ENCODE measurements around the gene AKT3.
A peak's percentile ranks its signal among the peaks of the same experiment; 100 is the strongest.

The AKT3 gene

DNA sequence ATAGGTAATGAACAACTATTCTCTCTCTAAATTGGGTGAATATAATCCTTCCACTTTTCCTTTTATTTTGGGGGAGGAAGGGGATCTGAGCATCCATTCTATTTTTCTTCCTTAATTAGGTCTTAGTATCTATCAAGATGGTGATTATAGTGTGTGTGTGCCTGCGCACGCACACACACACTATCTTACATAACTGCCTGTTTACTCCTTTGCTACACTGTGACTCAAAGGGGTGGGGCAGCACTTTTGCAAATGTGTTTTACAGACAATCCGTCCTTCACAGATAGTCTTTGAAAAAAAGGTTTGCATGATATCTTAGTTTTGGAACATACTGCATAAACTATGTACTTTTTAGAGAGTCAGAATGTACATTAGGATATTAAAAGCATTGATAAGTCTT lies 402.7 kb downstream of the AKT3 start:
- no peaks in the 10 kb centered on the region for H3K27me3 ChIP-seq (ENCODE audit: control insufficient read depth in 5 of 5, insufficient read depth in 4 of 5, low read length in 5 of 5)
- H3K4me3 ChIP-seq (ENCODE audit: low read depth in 1 of 5, low read length in 5 of 5): no peak overlapping the region
- peaks cover 0 to 9% (median 3%) of the 10 kb centered on the region in 5 donors for H3K36me3 ChIP-seq (ENCODE audit: control insufficient read depth in 5 of 5, insufficient read depth in 5 of 5, low read length in 5 of 5)
- no peak overlapping the region for H3K27ac ChIP-seq (ENCODE audit: low read depth, low read length)
- H3K9me3 ChIP-seq (ENCODE audit: control insufficient read depth in 5 of 5, low read length in 5 of 5): no peaks in the 10 kb centered on the region
- no peak overlapping the region for H3K9ac ChIP-seq (ENCODE audit: low read length in 5 of 5)
- H3K4me1 ChIP-seq (ENCODE audit: control insufficient read depth in 5 of 5, insufficient read depth in 5 of 5, low read length in 5 of 5): peaks cover 0 to 14% (median 4%) of the 10 kb centered on the region in 5 donors

DNA sequence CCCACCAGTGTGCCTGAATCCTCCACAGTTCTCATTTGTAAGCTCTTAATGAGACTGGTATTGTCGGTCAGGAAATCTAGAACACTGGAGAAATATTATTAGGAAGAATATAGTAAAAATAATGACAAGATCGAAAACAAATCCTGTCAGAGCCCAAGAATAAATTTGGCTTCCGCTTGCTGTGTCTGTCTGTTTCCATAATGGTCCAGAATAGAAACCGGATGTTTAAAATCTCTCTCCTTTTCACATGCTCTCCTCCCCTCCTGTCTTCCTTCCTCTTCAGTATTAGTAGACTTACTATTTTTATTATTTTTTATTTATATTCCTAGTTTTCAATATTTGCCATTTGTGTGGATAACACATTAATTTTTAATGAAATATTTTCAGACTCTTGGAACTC lies 406.5 kb downstream of the AKT3 start:
- H3K36me3 ChIP-seq (ENCODE audit: control insufficient read depth in 5 of 5, insufficient read depth in 5 of 5, low read length in 5 of 5): peaks cover 0 to 11% (median 3%) of the 10 kb centered on the region in 5 donors
- no peak overlapping the region for H3K27ac ChIP-seq (ENCODE audit: low read depth, low read length)
- peaks cover 0 to 14% (median 4%) of the 10 kb centered on the region in 5 donors for H3K4me1 ChIP-seq (ENCODE audit: control insufficient read depth in 5 of 5, insufficient read depth in 5 of 5, low read length in 5 of 5)
- H3K4me3 ChIP-seq (ENCODE audit: low read depth in 1 of 5, low read length in 5 of 5): peak overlapping the region in 1 of 5 donors; percentile 18
- no peaks in the 10 kb centered on the region for H3K27me3 ChIP-seq (ENCODE audit: control insufficient read depth in 5 of 5, insufficient read depth in 4 of 5, low read length in 5 of 5)
- no peaks in the 10 kb centered on the region for H3K9me3 ChIP-seq (ENCODE audit: control insufficient read depth in 5 of 5, low read length in 5 of 5)
- no peak overlapping the region for H3K9ac ChIP-seq (ENCODE audit: low read length in 5 of 5)

DNA sequence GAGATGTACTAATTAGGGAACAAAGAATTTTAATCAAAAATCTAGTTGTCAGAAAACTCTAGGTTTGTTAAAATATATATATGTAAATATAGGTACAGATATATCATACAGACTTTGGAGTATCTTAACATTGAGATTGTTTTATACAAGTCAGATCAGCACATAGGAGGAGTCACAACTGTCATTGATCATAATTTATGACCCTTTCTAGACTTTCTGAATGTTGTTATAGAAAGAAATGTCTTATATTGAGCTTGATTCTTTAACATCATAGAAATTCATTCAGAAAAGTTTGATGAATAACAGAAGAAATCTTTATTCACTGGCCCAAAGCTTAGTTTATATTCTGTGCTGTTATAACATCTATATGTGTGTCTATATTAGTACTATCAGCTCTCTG lies 408.4 kb downstream of the AKT3 start:
- Histone ChIP-seq H3K9ac (ENCODE audit: low read length in 5 of 5) (no peak overlapping the region), H3K4me1 (ENCODE audit: control insufficient read depth in 5 of 5, insufficient read depth in 5 of 5, low read length in 5 of 5) (peaks cover 0 to 7% (median 0%) of the 10 kb centered on the region in 5 donors), H3K27ac (ENCODE audit: low read depth, low read length) (no peak overlapping the region), H3K9me3 (ENCODE audit: control insufficient read depth in 5 of 5, low read length in 5 of 5) (no peaks in the 10 kb centered on the region), H3K27me3 (ENCODE audit: control insufficient read depth in 5 of 5, insufficient read depth in 4 of 5, low read length in 5 of 5) (no peaks in the 10 kb centered on the region), H3K4me3 (ENCODE audit: low read depth in 1 of 5, low read length in 5 of 5) (no peak overlapping the region), H3K36me3 (ENCODE audit: control insufficient read depth in 5 of 5, insufficient read depth in 5 of 5, low read length in 5 of 5) (peaks cover 0 to 22% (median 3%) of the 10 kb centered on the region in 5 donors)

DNA sequence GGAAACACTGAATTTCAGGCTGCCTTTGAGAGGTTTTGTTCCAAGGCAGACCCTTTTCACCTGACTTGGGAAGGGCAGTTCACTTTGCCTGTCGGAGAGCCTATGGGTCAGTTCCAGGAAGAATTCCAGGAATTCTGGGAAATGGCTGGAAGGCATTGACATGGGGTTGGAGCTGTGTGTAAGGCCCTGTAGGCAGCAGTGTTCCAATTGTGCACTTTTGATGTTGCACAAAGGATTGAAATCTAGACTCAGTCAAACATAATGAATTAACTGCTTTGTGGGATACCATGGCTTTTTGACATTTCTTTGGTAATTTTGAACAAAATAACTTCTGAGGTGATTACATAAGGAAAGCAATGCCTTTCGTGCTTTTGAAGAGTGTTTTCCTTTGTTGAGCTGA lies 409.6 kb downstream of the AKT3 start:
- Histone ChIP-seq H3K9ac (ENCODE audit: low read length in 5 of 5) (no peak overlapping the region), H3K4me1 (ENCODE audit: control insufficient read depth in 5 of 5, insufficient read depth in 5 of 5, low read length in 5 of 5) (peaks cover 0 to 7% (median 0%) of the 10 kb centered on the region in 5 donors), H3K36me3 (ENCODE audit: control insufficient read depth in 5 of 5, insufficient read depth in 5 of 5, low read length in 5 of 5) (peaks cover 0 to 13% (median 3%) of the 10 kb centered on the region in 5 donors), H3K27me3 (ENCODE audit: control insufficient read depth in 5 of 5, insufficient read depth in 4 of 5, low read length in 5 of 5) (no peaks in the 10 kb centered on the region), H3K27ac (ENCODE audit: low read depth, low read length) (no peak overlapping the region), H3K4me3 (ENCODE audit: low read depth in 1 of 5, low read length in 5 of 5) (no peak overlapping the region), H3K9me3 (ENCODE audit: control insufficient read depth in 5 of 5, low read length in 5 of 5) (no peaks in the 10 kb centered on the region)

DNA sequence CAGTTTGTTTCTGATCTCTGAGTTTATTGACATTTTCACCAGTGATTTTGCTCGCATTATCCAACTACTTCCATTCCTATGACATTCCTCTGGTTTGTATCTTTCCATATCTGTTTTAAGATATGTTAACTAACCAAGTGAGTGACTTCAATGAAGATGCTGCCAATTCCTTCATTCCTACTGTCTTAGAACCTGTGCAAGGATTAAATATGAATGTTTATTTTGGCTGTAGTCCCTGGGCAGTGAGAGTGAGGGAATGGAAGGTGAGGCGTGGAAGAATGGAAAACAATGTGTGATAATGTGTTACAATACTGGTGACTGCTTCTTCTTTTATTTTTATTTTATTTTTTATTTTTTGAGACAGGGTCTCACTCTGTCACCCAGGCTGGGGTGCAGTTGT lies 411.2 kb downstream of the AKT3 start:
- no peak overlapping the region for H3K9ac ChIP-seq (ENCODE audit: low read length in 5 of 5)
- no peaks in the 10 kb centered on the region for H3K9me3 ChIP-seq (ENCODE audit: control insufficient read depth in 5 of 5, low read length in 5 of 5)
- no peaks in the 10 kb centered on the region for H3K27me3 ChIP-seq (ENCODE audit: control insufficient read depth in 5 of 5, insufficient read depth in 4 of 5, low read length in 5 of 5)
- no peak overlapping the region for H3K4me3 ChIP-seq (ENCODE audit: low read depth in 1 of 5, low read length in 5 of 5)
- H3K27ac ChIP-seq (ENCODE audit: low read depth, low read length): no peak overlapping the region
- H3K36me3 ChIP-seq (ENCODE audit: control insufficient read depth in 5 of 5, insufficient read depth in 5 of 5, low read length in 5 of 5): peaks cover 0 to 13% (median 3%) of the 10 kb centered on the region in 5 donors
- peaks cover 0 to 7% (median 0%) of the 10 kb centered on the region in 5 donors for H3K4me1 ChIP-seq (ENCODE audit: control insufficient read depth in 5 of 5, insufficient read depth in 5 of 5, low read length in 5 of 5)
